ENCODE measurements around the gene DMWD. TPM values are rescaled to one million over a fixed set of nuclear protein-coding genes. Genes with fewer than 3 reads are reported as not detected.

The DMWD gene
- total RNA-seq, 5 donors from 2014 or later (not counting 1 experiment from before 2014, with no cell fraction given), result 28.4 to 53.3 (median 44.6) TPM

- Mint-ChIP-seq H3K36me3 (no peaks in the 10 kb centered on the region), H3K4me1 (peaks cover 0 to 3% (median 1%) of the 10 kb centered on the region in 3 donors), H3K9me3 (no peaks in the 10 kb centered on the region), H3K27ac (no peak overlapping the region), H3K4me3 (no peak overlapping the region), H3K27me3 (peaks cover 8 to 23% of the 10 kb centered on the region in 2 donors)
- DNase-seq, result no peak
- Histone ChIP-seq H3K27me3 (replicated peaks in 1 of 2; ENCODE audit: control insufficient read depth in 2 of 2, extremely low read depth in 1 of 2, insufficient read depth in 2 of 2, low read length in 1 of 2) (peaks cover under 1 to 81% of the 10 kb centered on the region in 2 experiments), H3K9me3 (no peaks in the 10 kb centered on the region), H3K4me1 (ENCODE audit: control insufficient read depth in 1 of 2, extremely low read depth in 1 of 2, insufficient read depth in 2 of 2, low read length in 2 of 2) (peaks cover 0 to 12% of the 10 kb centered on the region in 2 experiments), H3K27ac (ENCODE audit: low read length) (no peak overlapping the region), H3K36me3 (ENCODE audit: control insufficient read depth in 2 of 2, extremely low read depth in 1 of 2, insufficient read depth in 1 of 2, low read length in 1 of 2) (no peaks in the 10 kb centered on the region), H3K4me3 (ENCODE audit: control insufficient read depth in 1 of 2, extremely low read depth in 1 of 2, low read length in 1 of 2) (no peak overlapping the region)
- ATAC-seq (replicated peaks in 1 of 4), result no peak
- WGBS (ENCODE audit: insufficient coverage), result 78% methylated on average over 14 of the region's 27 CpGs
- CTCF ChIA-PET, result interaction anchor here in 1 of 2 donors (0.6 kb wide), 1 partner anchor 180 kb away, joined by 3 read pairs; no protein-coding TSS in a partner anchor
- POLR2A ChIA-PET, result interaction anchor here in 1 of 2 donors (0.6 kb wide), 1 partner anchor 344 kb away, joined by 3 read pairs; no protein-coding TSS in a partner anchor
Measured at GRCh38 chr19:45763691-45764294, 28.9 kb downstream of the DMWD start.

DNA sequence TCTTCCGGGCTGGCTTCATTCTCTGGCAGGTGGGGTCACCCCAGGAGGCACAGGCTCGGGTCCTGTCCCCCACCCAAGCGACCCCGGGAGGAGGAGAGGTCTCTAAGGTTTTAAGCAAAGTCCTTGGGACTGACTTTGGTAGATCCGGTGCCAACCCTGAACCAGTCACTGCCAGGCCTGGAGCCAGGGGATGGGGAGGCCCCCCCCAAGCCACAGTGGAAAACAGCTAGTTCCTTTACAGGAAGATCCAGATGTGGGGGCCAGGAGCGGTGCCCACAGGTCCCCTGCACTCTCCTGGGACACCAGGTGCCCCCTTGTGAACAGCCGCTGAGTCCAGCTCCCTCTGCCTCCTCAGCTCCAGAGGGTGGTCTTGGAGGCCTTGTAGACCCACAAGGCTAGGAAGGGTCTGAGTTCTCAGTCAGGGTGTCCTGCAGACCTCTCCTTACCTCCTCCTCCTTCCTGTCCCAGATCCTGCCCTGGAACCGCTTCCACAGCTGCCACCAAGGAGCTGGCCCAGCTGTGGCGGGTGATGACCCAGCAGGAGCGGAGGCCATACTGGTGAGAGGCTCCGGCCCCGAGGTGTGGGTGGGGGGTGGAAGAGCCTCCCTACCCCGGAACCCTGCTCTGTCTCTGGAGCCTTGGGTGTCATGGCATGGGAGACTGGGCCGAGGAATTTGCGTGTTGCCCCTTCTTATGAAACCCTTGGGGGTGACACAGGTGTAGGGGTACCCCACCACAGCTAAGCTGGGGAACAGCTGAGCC lies 29.6 kb downstream of the DMWD start:
- H3K4me3 Mint-ChIP-seq, result no peak overlapping the region
- H3K27me3 Mint-ChIP-seq, result peaks cover 8 to 23% of the 10 kb centered on the region in 2 donors
- no peak for ATAC-seq (replicated peaks in 1 of 4)
- H3K4me1 ChIP-seq (ENCODE audit: control insufficient read depth in 1 of 2, extremely low read depth in 1 of 2, insufficient read depth in 2 of 2, low read length in 2 of 2), result peaks cover 0 to 9% of the 10 kb centered on the region in 2 experiments
- no peak for DNase-seq
- no peak overlapping the region for H3K27ac Mint-ChIP-seq
- no peaks in the 10 kb centered on the region for H3K36me3 Mint-ChIP-seq
- H3K9me3 Mint-ChIP-seq, result no peaks in the 10 kb centered on the region
- H3K36me3 ChIP-seq (ENCODE audit: control insufficient read depth in 2 of 2, extremely low read depth in 1 of 2, insufficient read depth in 1 of 2, low read length in 1 of 2), result no peaks in the 10 kb centered on the region
- no peaks in the 10 kb centered on the region for H3K9me3 ChIP-seq
- ChIA-PET POLR2A (interaction anchor here in 1 of 2 donors (0.6 kb wide), 1 partner anchor 343 kb away, joined by 3 read pairs; no protein-coding TSS in a partner anchor), CTCF (no interaction called here)
- no peak overlapping the region for H3K27ac ChIP-seq (ENCODE audit: low read length)
- no peak overlapping the region for H3K4me3 ChIP-seq (ENCODE audit: control insufficient read depth in 1 of 2, extremely low read depth in 1 of 2, low read length in 1 of 2)
- WGBS (ENCODE audit: insufficient coverage), result 83% methylated on average over 12 of the region's 15 CpGs
- H3K4me1 Mint-ChIP-seq, result peaks cover 0 to 2% (median 1%) of the 10 kb centered on the region in 3 donors
- peaks cover 2 to 80% of the 10 kb centered on the region in 2 experiments for H3K27me3 ChIP-seq (replicated peaks in 1 of 2; ENCODE audit: control insufficient read depth in 2 of 2, extremely low read depth in 1 of 2, insufficient read depth in 2 of 2, low read length in 1 of 2)

- ChIA-PET POLR2A (no interaction called here), CTCF (no interaction called here)
- Mint-ChIP-seq H3K27ac (no peak overlapping the region), H3K4me3 (no peak overlapping the region), H3K4me1 (no peaks in the 10 kb centered on the region), H3K27me3 (peaks cover 8 to 21% of the 10 kb centered on the region in 2 donors), H3K9me3 (no peaks in the 10 kb centered on the region), H3K36me3 (no peaks in the 10 kb centered on the region)
- ATAC-seq (replicated peaks in 1 of 4) (no peak), DNase-seq (no peak)
- Histone ChIP-seq H3K27ac (ENCODE audit: low read length) (no peak overlapping the region), H3K27me3 (replicated peaks in 1 of 2; ENCODE audit: control insufficient read depth in 2 of 2, extremely low read depth in 1 of 2, insufficient read depth in 2 of 2, low read length in 1 of 2) (peaks cover 2 to 70% of the 10 kb centered on the region in 2 experiments), H3K9me3 (no peaks in the 10 kb centered on the region), H3K4me1 (ENCODE audit: control insufficient read depth in 1 of 2, extremely low read depth in 1 of 2, insufficient read depth in 2 of 2, low read length in 2 of 2) (no peaks in the 10 kb centered on the region), H3K36me3 (ENCODE audit: control insufficient read depth in 2 of 2, extremely low read depth in 1 of 2, insufficient read depth in 1 of 2, low read length in 1 of 2) (no peaks in the 10 kb centered on the region), H3K4me3 (ENCODE audit: control insufficient read depth in 1 of 2, extremely low read depth in 1 of 2, low read length in 1 of 2) (no peak overlapping the region)
- 75% methylated on average over 12 of the region's 17 CpGs for WGBS (ENCODE audit: insufficient coverage)
Measured at GRCh38 chr19:45761714-45762113, 30.9 kb downstream of the DMWD start.

DNA sequence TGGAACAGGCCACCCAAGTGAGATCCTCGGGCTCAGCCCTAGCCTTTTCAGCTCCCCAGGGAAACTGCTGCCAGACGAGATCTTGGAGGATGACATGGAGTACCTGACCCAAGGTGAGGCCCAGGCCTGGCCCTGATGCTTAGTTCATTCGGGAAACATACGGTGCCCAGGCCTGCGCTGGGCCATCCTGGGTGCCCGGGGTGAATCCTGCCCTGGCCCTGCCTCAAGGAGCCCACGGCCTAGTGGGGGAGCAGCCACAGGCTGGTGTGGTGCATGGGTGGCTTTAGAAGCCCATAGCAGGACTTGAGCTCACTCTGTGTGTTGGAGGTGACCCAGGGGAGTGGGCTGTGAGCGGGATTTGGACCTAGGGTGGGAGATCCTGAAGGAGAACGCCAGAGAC lies 33.7 kb downstream of the DMWD start:
- no peak for ATAC-seq (replicated peaks in 1 of 4)
- Mint-ChIP-seq H3K36me3 (no peaks in the 10 kb centered on the region), H3K4me3 (no peak overlapping the region), H3K9me3 (no peaks in the 10 kb centered on the region), H3K27me3 (peaks cover 0 to 11% of the 10 kb centered on the region in 2 donors), H3K27ac (no peak overlapping the region), H3K4me1 (no peaks in the 10 kb centered on the region)
- H3K9me3 ChIP-seq, result no peaks in the 10 kb centered on the region
- no peak overlapping the region for H3K27ac ChIP-seq (ENCODE audit: low read length)
- ChIA-PET POLR2A (no interaction called here), CTCF (no interaction called here)
- H3K4me1 ChIP-seq (ENCODE audit: control insufficient read depth in 1 of 2, extremely low read depth in 1 of 2, insufficient read depth in 2 of 2, low read length in 2 of 2), result no peaks in the 10 kb centered on the region
- no peaks in the 10 kb centered on the region for H3K36me3 ChIP-seq (ENCODE audit: control insufficient read depth in 2 of 2, extremely low read depth in 1 of 2, insufficient read depth in 1 of 2, low read length in 1 of 2)
- 79% methylated on average over 8 of the region's 9 CpGs for WGBS (ENCODE audit: insufficient coverage)
- H3K27me3 ChIP-seq (replicated peaks in 1 of 2; ENCODE audit: control insufficient read depth in 2 of 2, extremely low read depth in 1 of 2, insufficient read depth in 2 of 2, low read length in 1 of 2), result peaks cover 2 to 42% of the 10 kb centered on the region in 2 experiments
- no peak overlapping the region for H3K4me3 ChIP-seq (ENCODE audit: control insufficient read depth in 1 of 2, extremely low read depth in 1 of 2, low read length in 1 of 2)
- no peak for DNase-seq

DNA sequence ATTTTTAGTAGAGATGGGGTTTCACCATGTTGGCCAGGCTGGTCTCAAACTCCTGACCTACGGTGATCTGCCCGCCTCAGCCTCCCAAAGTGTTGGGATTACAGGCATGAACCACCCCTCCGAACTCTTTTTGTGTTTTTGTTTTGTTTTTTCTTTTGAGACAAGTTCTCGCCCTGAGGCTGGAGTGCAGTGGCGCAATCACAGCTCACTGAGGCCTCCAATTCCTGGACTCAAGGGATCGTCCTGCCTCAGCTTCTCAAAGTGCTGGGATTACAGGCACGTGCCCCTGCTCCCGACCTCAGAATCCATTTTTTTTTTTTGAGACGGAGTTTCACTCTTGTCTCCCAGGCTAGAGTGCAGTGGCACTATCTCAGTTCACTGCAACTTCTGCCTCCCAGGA lies 35.0 kb downstream of the DMWD start:
- Mint-ChIP-seq H3K27ac (no peak overlapping the region), H3K36me3 (no peaks in the 10 kb centered on the region), H3K4me3 (no peak overlapping the region), H3K9me3 (no peaks in the 10 kb centered on the region), H3K4me1 (no peaks in the 10 kb centered on the region), H3K27me3 (peaks cover 0 to 11% of the 10 kb centered on the region in 2 donors)
- POLR2A ChIA-PET, result no interaction called here
- DNase-seq (no peak), ATAC-seq (replicated peaks in 1 of 4) (no peak)
- H3K4me3 ChIP-seq (ENCODE audit: control insufficient read depth in 1 of 2, extremely low read depth in 1 of 2, low read length in 1 of 2), result no peak overlapping the region
- CTCF ChIA-PET, result no interaction called here
- H3K36me3 ChIP-seq (ENCODE audit: control insufficient read depth in 2 of 2, extremely low read depth in 1 of 2, insufficient read depth in 1 of 2, low read length in 1 of 2), result no peaks in the 10 kb centered on the region
- no peak overlapping the region for H3K27ac ChIP-seq (ENCODE audit: low read length)
- peaks cover 2 to 30% of the 10 kb centered on the region in 2 experiments for H3K27me3 ChIP-seq (replicated peaks in 1 of 2; ENCODE audit: control insufficient read depth in 2 of 2, extremely low read depth in 1 of 2, insufficient read depth in 2 of 2, low read length in 1 of 2)
- H3K9me3 ChIP-seq, result no peaks in the 10 kb centered on the region
- H3K4me1 ChIP-seq (ENCODE audit: control insufficient read depth in 1 of 2, extremely low read depth in 1 of 2, insufficient read depth in 2 of 2, low read length in 2 of 2), result no peaks in the 10 kb centered on the region
- WGBS (ENCODE audit: insufficient coverage), result 80% methylated on average over 8 of the region's 9 CpGs

DNA sequence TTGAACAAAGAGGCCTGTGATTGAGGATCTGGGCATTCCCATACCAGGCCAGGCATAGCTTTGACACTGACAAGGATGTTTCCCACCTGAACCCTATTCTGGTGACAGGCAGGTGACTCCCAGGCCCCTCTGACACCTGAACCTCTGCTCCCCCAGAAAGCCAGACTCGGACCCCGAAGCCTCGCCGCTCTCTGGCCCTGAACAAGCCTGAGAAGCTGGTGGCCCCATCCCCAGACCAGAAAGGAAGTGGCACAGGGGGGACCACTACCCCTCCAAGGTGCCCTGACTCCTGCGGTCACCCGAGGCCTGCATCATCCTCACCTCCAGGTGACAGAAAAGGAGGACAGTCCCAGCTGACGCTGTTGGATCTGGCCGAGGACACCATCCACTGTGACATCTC lies 38.3 kb downstream of the DMWD start:
- Histone ChIP-seq H3K4me3 (ENCODE audit: control insufficient read depth in 1 of 2, extremely low read depth in 1 of 2, low read length in 1 of 2) (no peak overlapping the region), H3K27ac (ENCODE audit: low read length) (no peak overlapping the region), H3K27me3 (replicated peaks in 1 of 2; ENCODE audit: control insufficient read depth in 2 of 2, extremely low read depth in 1 of 2, insufficient read depth in 2 of 2, low read length in 1 of 2) (peaks cover 2 to 8% of the 10 kb centered on the region in 2 experiments), H3K36me3 (ENCODE audit: control insufficient read depth in 2 of 2, extremely low read depth in 1 of 2, insufficient read depth in 1 of 2, low read length in 1 of 2) (no peaks in the 10 kb centered on the region), H3K4me1 (ENCODE audit: control insufficient read depth in 1 of 2, extremely low read depth in 1 of 2, insufficient read depth in 2 of 2, low read length in 2 of 2) (no peaks in the 10 kb centered on the region), H3K9me3 (no peaks in the 10 kb centered on the region)
- H3K4me3 Mint-ChIP-seq, result no peak overlapping the region
- WGBS (ENCODE audit: insufficient coverage), result 94% methylated on average over 8 of the region's 8 CpGs
- peaks cover 0 to 9% of the 10 kb centered on the region in 2 donors for H3K27me3 Mint-ChIP-seq
- H3K9me3 Mint-ChIP-seq, result no peaks in the 10 kb centered on the region
- POLR2A ChIA-PET, result no interaction called here
- H3K36me3 Mint-ChIP-seq, result no peaks in the 10 kb centered on the region
- CTCF ChIA-PET, result interaction anchor here in 1 of 2 donors (1.3 kb wide), 1 partner anchor 16 kb away, joined by 4 read pairs; no protein-coding TSS in a partner anchor
- no peak overlapping the region for H3K27ac Mint-ChIP-seq
- no peaks in the 10 kb centered on the region for H3K4me1 Mint-ChIP-seq
- no peak for DNase-seq
- ATAC-seq (replicated peaks in 1 of 4), result no peak

All from T-cell (primary cell).